Right kidney (tissue), 9 donors: ENCODE data around the gene CHAT.

Source experiments
- DNase-seq: peaks from one replicate; pipeline ENCODE4 v3.0.0-alpha.2; 2016
- long read RNA-seq, 8 donors: transcript quantifications; one replicate each; lab custom pipeline, GENCODE V29; 2026

The CHAT gene
- long read RNA-seq, donor 1: 0 reads
- long read RNA-seq, donor 2: 0 reads
- long read RNA-seq, donor 3: 0 reads
- long read RNA-seq, donor 4: 0 reads
- long read RNA-seq, donor 5: 0 reads
- long read RNA-seq, donor 6: 0 reads
- long read RNA-seq, donor 7: 0 reads
- long read RNA-seq, donor 8: 0 reads

DNA sequence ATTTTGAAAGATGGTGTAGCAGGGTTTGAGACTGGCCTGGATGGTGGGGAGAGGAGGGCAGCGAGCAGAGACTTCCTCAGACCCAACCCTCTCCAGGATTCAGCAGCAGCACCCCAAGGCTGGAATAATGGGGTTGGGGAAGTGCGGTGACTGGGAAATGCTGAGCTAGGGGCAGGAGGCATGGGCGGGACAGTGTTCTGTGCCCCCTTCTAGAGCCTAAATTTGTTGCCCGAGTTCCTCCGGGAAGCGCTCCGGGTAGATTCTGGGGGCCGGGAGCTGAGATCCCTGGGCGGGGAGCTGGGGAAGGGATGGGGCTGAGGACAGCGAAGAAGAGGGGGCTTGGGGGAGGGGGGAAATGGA is at the start of gene CHAT:
TSS of gene CHAT (plus strand) at position 156 of the 360 bp plus-strand sequence. CDS start at position 309, 153 bp downstream.
- DNase-seq: no peak

DNA sequence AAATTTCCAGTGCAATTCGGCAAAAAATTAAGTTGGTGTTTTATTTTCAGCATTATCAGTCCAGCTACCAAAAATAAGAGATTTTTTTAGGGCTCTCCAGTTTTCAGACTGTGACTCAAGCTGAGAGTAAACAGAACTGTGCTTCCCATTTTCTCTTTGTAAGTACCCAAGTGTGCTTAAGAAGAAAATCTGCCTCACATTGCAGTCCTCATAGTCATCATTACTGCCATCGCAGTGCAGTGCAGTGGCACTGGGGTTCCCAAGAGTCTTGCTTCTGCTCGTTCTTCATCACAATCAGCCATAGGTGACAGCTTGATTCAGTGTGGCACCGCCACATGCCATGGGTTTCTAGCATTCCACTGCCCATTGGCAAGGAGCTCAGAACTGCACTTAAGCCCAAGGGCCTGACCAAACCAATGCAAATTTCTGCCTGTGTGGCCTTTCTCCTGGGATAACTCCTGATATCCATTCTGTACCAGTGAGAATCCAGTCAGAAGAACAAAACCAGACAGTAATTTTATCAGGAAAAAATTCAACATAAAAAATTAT is 49.3 kb upstream of the CHAT start:
- DNase-seq: no peak

DNA sequence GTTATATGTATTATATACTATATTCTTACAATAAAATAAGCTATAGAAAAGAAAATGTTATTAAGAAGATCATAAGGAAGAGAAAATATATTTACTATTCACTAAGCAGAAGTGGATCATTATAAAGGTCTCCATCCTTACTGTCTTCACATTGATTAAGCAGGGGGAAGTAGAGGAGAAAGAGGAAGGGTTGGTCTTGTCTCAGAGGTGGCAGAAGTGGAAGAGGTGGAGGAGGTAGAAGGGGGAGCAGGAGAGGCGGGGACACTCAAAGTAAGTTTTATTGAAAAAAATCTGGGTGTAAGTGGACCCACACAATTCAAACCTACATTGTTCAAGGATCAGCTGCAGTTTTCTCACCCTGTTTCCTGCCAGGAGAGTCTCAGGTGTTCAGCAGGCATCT is 46.0 kb upstream of the CHAT start:
- DNase-seq: no peak

DNA sequence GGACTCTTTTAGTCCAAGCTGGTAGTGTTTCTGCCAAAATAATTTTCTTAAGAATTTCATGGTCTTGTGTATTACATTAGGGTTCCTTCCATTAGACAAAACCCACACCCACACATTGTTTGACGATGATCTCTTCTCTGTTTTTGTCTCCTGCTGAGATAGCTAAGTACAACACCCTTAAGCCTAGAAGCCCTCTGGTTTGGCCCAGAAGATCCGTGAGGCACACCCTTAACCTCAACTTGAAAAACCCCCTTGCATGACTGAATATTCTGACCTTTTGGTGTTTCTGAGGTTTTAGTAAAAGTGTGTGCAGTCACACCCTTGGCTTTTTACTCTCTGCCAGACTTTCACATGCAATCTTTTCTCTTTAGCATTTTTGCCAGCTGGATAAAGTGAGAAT is 45.6 kb upstream of the CHAT start:
- DNase-seq: no peak

DNA sequence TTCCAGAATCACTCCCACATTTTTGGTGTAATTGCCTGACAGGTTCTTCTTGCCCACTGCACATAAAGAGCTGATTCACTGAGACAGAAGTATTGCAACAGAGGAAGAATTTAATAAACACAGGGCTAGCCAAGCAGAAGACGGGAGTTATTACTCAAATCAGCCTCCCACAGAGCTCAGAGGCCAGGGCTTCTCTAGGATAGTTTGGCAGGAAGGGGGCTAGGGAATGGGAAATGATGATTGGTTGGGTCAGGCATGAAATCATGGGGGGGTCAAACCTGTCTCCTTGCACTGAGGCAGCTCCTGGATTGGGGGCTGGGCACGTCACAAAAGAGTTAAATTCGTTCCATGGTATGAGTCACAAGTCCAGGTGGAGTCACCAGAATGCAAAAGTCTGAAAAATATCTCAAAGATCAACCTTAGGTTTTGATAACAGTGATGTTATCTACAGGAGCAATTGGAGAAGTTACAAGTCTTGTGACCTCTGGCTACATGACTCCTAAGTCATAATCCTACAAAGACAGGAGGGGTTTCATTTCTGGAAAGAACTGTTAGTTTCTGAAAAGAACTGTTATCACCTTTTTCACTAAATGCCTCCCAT is 44.7 kb upstream of the CHAT start:
- DNase-seq: no peak

DNA sequence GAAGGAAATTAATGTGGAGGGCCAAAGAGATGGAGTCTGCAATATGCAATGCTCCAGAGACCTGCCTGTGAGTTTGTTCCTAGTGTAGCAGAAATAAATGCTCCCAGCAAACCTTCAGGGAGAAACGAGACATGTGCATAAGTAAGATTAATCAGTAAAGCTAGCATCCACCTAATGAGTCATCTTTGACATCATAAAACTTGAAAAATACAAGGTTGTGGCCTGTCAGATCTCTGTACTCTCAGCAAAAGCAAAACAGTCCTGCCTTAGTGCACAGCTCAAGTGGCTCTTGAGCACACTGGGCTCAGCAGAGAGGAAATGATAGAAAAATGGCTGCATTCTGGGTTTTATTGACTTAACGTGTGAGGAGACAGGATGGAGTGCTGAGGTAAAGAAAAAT is 42.4 kb upstream of the CHAT start:
- no peak for DNase-seq

DNA sequence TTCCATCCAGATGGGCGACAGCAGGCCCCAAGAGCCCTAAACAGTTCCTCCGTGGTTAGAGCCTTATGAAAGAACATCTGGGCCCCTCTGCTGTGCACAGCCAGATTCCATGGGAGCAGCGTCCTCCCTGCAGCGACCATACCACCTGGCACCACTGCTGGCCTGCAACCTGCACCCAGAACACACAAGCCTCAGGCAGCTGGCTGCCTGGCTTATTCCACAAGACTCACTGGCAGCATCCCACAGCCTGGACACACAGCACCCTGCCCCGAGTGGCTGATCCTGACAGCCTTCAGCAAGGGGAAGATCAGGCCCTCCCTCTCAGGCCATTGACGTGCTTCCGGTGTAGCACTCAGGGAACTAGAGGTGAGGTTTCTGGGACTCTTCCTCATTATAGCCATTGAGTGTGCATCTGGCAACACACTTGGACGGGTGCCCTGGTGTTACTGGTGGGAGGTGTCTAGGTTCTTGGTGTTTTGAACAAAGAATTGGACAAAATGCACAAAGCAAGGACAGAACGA is 41.2 kb upstream of the CHAT start:
- DNase-seq: no peak

DNA sequence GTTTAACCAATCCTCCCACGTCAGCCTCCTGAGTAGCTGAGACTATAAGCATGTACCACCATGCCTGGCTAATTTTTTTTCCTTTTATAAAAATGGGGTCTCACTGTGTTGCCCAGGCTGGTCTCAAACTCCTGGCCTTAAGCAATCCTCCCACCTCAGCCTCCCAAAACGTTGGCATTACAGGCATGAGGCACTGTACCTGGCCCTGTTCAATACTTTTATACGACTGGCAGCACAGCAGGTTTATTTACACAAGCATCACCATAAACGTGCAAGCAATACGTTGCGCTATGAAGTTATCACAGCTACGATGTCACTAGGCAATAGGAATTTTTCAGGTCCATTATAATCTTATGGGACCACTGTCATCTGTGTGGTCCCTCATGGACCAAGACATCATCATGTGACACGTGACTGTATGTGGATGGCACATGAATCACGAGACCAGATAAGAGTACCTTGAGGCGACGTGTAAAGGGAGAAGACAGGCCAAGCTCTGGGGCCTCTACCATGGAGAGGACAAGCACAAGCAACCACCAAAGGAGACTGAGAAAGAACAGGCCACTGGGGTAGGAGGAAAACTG is 38.3 kb upstream of the CHAT start:
- no peak for DNase-seq

DNA sequence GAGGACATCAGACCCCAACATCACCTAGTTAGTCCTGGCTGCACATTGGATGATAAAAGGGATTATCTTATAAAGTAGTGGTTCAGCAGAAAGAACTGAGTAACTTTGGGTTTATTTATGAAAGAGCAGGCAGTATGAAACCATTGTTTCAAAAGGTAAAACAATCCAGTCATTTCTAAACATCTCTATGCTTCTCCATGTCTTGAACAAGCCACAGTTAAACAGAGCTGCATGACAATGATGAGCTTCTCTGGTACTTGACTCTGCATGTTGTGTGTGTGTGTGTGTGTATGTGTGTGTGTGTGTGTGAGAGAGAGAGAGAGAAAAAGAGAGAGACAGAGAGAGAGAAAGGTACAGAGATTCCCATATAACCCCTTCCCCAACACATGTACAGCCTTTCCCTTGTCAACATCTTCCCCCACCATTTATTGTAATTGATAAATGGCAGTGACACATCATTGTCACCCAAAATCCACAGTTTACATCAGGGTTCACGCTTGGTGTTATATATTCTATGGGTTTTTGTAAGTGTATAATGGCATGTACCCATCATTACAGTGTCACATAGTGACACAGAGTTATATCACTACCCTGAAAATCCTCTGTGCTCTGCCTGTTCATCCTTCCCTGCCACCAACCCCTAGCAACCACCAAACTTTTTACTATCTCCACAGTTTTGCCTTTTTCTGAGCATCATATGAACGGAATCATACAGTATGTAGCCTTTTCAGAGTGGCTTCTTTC is 36.5 kb upstream of the CHAT start:
- no peak for DNase-seq

DNA sequence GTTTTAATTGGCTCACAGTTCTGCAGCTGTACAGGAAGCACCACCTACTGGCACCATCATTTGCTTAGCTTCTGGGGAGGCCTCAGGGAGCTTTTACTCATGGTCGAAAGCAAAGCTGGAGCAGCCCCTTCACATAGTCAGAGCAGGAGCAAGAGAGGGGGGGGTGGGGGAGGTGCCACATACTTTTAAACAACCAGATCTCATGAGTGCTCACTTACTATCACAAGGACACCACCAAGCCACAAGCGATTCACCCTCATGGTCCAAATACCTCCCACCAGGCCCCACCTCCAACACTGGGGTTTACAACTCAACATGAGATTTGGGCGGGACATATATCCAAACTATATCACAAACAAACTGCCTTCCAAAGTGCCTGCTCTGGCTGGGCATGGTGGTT is 35.4 kb upstream of the CHAT start:
- DNase-seq: no peak

DNA sequence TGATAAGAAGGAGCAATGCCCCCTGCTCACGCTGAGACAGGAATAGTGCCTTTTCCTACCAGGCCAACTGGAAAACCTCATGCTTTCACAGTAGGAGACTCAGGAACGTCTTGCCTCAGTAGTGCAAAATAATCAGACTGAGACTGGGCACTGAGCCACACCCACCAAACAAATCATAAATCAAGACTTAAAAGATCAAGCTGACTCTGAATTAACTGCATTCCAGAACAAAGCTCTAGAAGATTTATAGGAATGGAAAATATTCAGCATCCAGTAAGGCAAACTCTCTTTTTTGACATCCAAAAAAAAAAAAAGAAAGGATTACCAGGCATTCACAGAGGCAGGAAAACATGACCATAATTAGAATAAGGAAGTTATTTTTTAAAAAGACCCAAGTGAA is 34.2 kb upstream of the CHAT start:
- no peak for DNase-seq

DNA sequence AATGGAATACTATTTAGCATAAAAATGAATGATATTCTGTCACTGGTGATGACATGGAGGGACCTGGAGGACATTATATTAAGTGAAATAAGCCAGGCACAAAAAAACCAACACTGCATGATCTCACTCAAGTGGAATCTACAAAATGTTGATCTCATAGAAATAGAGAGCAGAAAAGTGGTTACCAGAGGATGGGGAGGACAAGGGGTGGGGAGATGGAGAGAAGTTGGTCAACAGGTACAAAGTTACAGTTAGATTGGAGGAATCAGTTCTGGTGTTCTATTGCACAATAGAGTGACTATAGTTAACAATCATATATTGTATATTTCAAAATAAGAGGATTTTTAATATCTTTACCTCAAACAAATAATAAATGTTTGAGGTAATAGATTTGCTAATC is 28.4 kb upstream of the CHAT start:
- DNase-seq: no peak

DNA sequence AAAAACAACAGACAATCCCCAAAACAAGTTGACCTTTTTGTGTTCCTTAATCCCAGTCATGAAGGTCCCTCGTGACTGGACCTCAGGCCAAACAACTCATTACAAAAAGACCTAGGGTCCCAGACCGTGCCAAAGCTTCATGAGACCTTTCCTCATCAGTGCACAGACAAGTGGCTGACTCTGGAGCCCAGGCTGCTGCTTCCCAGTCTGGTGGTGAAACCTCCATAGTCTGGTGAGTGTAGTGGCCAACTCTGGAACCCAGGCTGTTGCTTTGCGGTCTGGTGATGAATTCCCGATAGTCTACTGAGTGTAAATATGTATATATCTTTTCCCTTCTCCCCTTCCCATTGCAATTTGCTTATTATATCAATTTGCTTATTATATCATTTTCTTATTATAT is 25.9 kb upstream of the CHAT start:
- no peak for DNase-seq

DNA sequence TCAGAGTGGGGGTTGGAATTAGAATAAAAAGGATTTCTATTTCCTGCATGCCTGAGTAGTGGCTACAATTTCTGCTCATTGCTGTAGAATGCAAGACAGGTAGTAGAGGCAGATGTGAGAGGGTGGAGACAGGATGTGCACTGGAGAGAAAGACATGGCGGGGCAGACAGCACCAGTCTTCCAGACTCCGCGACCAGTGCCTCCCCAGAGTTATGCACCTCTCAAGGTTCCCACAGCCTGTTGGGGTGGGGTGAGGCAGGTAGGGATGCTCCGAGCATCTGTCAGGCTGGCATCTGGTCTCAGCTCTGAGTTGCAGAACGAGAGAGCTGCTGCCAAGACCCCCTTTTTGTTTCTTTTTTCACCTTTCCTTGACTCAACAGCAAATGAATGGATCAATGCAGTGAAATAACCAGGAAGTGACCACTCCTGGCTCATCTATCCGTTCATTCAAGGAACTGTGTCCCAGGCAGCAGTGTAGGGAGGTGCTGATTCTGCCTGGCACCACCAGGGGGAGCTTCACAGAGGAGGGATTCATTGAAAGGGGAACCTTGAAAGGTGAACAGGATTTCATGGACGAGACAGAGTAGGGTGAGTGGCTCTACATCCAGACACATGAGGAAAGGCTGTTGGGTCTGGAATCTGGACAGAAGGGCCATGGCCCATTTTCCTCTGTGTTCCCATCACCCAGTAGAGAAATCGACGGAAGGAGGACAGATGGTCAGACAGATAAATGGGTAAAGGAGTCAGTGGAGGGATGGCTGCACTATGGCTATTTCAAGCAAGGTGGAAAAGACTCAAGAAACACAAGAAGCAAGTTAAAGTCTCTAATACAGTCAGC is 20.9 kb upstream of the CHAT start:
- no peak for DNase-seq

DNA sequence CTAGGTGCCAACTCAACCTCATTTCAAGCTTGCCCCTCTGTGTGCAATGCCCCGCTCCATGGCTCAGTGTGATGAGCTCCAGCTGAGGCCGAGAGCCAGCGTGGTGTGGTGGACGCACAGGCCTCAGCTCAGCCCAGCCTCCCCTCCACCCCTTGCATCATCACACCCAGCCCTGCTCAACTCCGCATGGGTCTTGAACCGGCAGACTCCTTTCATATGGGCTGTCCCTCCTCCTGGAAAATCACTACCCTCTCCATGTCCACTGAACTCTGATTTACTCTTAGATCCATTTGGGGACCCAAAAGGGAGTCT is 20.3 kb upstream of the CHAT start:
- no peak for DNase-seq

DNA sequence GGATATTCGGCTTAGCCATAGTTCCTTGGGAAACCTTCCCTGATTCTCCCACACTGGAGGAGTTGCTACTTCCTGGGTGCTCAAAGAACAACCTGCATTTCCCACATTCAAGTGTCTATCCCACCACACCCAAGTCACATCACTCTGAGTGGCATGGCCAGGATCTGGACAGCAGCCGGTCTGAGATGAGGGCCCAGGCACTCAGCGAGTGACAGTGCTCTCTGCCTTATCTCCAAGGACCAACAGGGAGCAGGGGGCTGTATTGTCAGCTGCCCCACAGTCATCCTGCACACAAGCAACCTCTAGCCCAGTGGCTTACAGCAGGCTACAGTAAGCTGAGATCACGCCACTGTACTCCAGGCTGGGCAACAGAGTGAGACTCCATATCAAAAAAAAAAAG is 19.8 kb upstream of the CHAT start:
- DNase-seq: no peak

DNA sequence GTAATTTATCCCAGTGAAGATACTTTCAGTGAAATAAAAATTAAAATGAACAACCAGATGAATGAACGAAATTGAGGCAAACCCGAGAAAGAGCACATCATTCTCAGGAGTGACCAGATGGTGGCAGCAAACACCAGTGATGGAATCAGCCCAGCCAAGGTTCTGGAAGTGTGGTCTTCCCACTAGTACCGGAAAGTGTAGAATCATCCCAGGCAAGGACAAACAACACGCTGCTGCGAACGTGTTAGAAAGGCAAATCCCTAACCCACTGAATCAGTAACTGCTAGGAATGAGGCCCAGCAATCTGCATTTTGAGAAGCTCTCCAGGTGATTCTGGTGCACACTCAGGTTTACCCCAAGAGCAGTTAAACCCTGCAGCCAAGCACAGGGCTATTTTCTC is 19.2 kb upstream of the CHAT start:
- DNase-seq: peak; percentile 22

DNA sequence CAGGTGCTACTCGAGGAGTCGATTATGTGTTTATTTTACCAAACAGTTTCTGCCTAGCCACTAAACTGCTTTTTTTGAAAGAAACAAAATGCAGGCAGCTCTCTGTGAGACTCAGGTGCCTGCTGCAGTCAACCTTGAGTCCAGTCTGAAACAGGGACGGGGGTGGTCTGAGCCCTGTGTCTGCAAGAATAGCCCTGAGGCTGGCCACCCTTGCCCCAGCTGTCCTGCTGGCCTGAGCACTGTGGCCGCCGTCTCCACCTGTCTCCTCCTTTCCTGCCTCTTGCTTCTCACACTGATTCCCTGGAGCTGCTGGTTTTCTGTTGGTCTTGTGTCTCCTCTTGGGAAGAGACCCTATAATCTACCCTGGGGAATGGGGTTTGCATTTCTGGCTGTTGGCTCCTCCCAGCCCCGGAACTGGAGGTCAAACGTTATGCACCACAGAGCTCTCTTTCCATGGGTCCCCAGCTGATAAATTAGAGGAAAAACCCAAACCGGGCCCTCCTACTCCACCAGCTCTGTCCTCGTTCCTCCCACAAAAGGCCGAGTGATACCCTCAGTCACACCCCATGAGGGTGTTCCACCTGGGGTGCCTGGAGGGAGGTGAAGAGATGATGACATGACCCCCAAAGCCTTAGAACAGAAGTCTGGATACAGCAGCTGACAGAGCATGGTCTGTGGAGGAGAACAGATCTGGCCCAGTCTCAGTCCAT is 18.7 kb upstream of the CHAT start:
- DNase-seq: no peak

DNA sequence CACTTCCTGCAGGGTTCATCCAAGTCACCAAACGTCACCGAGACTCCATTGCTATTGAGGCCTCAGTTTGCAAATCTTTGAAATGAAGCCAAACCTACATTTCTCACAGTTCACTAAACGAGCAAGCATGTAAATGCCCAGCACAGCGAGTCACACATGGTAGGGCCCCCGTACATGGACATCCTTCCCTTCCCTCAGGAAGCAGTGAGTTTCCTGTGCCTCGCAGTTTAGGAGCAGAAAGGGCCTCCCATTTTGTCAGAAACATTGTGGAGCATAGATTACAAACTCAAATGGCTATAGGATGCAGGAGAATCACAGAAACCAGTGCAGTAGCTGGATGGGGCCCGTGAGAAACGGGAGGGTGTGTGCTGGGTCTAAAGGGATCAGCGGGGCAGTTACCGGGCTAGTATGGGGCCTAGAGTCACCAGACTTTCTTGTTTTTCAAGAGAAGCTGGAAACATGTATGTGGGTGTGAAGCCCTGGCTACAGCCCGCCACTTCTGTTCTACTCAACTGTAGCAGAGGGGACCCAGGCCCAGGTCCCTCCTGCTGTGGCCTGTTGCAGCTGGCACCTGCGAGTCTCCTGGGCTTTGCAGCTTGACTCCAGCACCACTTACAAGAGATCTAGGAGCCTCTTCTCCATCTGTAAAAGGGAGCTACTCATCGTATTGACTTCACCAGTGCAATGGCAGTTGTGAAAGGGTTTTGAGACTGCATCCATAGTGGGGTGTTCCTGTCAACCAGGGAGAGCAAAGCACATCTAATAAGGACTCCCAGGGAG is 17.9 kb upstream of the CHAT start:
- no peak for DNase-seq

DNA sequence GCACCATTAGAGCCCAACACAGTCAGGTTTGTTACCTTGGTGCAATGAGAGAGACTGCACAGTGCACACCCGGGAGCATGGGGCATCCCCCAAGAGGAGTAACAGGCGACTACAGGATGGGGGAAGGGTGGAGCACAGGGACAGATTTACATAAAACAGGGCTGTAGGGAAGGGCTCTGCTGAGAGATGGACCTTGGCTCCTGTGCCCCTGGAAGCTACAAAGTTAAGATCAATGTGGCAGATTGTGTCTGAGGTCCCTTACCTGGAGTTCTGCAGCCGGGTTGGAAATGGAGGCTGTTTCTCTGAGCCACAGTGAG is 17.4 kb upstream of the CHAT start:
- no peak for DNase-seq

DNA sequence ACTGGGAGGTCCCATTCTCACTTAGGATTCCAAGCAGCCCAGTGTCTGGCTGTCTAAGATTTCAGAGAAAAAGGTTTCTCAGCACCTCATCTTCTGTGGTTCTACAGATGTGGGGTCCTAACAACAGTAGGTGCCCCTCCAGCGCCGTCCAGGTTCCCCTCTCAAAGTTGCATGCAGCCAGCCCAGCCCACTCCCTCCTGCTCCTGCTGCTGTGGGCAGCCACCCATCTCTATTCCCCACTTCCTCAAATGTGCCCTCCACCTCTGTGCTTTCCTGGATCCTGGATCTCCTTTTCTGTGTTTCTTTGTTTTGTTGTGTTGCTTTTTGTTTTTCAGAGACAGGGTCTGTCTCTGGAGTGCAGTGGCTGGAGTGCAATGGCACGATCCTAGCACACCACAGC is 17.0 kb upstream of the CHAT start:
- no peak for DNase-seq
